ENCODE data around the gene HPCAL4. TPM values are rescaled to one million over a fixed set of nuclear protein-coding genes. Genes with fewer than 3 reads are reported as not detected.

Gene HPCAL4
- 1 to 10 TPM in 2 of 4 donors, under 1 TPM in 2; 0.16 to 1.1 (median 0.95) TPM for total RNA-seq
- under 1 TPM in 1 of 3 donors, not detected in 2; 0.57 TPM for polyA plus RNA-seq

- peaks cover 30 to 62% (median 45%) of the 10 kb centered on the region in 3 donors for H3K27me3 ChIP-seq
- no peak within 1 kb of the TSS for H3K27ac ChIP-seq
- H3K9me3 ChIP-seq, result no peaks in the 10 kb centered on the region
- peak within 1 kb of the TSS in 3 of 4 donors; percentile 26 to 45 (median 45) for H3K4me3 ChIP-seq
- DNase-seq, result peak; percentile 89
- peaks cover 0 to 21% (median 18%) of the 10 kb centered on the region in 4 donors for H3K4me1 ChIP-seq
- 6 to 7% methylated on average over 47 of the region's 47 CpGs for WGBS, 2 donors
- H3K36me3 ChIP-seq, result no peaks in the 10 kb centered on the region
- TF ChIP-seq, protein P1, sequence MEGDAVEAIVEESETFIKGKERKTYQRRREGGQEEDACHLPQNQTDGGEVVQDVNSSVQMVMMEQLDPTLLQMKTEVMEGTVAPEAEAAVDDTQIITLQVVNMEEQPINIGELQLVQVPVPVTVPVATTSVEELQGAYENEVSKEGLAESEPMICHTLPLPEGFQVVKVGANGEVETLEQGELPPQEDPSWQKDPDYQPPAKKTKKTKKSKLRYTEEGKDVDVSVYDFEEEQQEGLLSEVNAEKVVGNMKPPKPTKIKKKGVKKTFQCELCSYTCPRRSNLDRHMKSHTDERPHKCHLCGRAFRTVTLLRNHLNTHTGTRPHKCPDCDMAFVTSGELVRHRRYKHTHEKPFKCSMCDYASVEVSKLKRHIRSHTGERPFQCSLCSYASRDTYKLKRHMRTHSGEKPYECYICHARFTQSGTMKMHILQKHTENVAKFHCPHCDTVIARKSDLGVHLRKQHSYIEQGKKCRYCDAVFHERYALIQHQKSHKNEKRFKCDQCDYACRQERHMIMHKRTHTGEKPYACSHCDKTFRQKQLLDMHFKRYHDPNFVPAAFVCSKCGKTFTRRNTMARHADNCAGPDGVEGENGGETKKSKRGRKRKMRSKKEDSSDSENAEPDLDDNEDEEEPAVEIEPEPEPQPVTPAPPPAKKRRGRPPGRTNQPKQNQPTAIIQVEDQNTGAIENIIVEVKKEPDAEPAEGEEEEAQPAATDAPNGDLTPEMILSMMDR (IDR thresholded peaks at IDR 0.05), result no peak
- TF ChIP-seq POLR2AphosphoS5 (IDR thresholded peaks at IDR 0.05), result peak in 1 of 4 donors; percentile 43
- intact Hi-C loops (cut with DNase I), result no loop called here
Observed at GRCh38 chr1:39691383-39692151, at the start of gene HPCAL4. HPCAL4 (minus strand) TSS chr1:39691433; CDS start chr1:39684603, 6,830 bp downstream.

DNA sequence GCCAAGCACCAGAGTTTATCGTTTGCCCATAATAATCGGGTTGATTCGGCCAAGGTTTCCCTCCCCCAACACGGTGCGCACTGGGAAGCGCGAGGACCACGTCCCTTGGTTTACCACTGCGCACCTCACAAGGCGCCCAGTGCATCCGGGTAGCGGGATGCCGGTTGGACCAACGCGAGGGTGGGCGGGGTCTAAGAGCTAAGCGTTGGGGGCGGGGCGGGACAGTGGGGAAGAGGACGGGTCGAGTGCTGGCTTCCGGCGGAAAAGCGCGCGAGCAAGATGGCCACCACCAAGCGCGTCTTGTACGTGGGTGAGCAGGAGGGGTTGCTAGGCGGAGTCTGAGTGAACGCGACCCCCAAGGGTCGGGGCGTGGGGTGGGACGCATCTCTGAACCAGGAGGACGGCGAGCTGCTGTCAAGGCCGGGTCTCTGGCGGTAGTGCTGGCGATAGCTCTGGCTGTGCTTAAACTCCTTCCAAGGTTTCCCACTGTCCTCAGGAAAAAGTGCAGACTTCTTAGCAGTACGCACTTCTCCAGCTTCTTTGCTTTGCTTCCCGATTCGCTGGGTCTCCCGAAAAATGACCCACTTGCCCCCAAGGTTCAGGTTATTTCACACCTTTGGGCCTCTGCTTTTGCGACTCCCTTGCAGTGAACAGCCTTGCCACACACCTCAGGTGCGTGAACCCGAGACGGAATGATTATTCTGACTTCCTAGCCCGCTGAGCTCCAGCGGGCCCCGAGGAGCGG, 47.6 kb upstream of the HPCAL4 start, which contains the start of gene PPIE:
Gene PPIE, plus strand, starts transcription at position 261 of the 745 bp plus-strand sequence. Its CDS starts 19 bp downstream, at position 280.
- intact Hi-C loops (cut with DNase I), result no loop called here
- peak within 1 kb of the TSS; percentile 68 to 85 (median 74) for H3K27ac ChIP-seq
- peaks cover 0 to 38% (median 22%) of the 10 kb centered on the region in 4 donors for H3K36me3 ChIP-seq
- H3K9me3 ChIP-seq, result no peaks in the 10 kb centered on the region
- peak within 1 kb of the TSS; percentile 62 to 82 (median 70) for H3K4me3 ChIP-seq
- WGBS, 2 donors, result 1 to 2% methylated on average over 52 of the region's 52 CpGs
- peaks cover 0 to 24% (median 14%) of the 10 kb centered on the region in 4 donors for H3K4me1 ChIP-seq
- peak; percentile 96 for DNase-seq
- TF ChIP-seq POLR2AphosphoS5 (IDR thresholded peaks at IDR 0.05), result peak; percentile 65 to 77 (median 70)
- TF ChIP-seq EP300 (IDR thresholded peaks at IDR 0.05), result no peak
- TF ChIP-seq POLR2A (IDR thresholded peaks at IDR 0.05), result no peak
- TF ChIP-seq, protein P1 (IDR thresholded peaks at IDR 0.05), result no peak
- H3K27me3 ChIP-seq, result no peaks in the 10 kb centered on the region

DNA sequence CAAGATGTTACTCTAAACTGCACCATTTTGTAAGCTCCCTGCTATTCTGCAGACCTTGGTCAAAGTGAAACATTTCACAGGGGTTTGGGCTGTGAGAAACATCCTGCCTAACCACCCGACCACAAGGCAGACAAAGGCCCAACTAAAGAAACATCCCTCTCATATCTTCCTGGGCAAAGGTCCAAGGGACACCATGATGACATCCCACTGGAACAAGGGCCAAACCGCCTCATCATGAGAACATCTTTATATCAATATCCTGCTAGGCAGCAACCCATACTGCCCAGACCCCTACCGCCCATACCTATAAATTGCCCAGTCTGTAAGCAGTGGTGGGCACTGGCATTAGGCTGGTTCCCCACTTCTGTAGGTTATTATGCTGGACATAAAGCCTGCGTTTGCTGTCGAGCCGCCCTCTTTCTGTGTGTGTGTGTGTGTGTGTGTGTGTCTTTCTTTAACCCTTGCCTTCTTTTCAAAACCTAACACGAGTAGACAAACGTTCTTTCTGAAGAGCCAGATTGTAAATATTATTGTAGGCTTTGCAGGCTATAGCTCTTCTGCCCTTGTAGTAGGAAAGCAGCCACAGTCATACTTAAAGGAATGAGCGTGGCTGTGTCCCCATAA, 46.4 kb upstream of the HPCAL4 start:
- 82 to 83% methylated on average over 9 of the region's 9 CpGs for WGBS, 2 donors
- intact Hi-C loops (cut with DNase I), result no loop called here
- Histone ChIP-seq H3K36me3 (peaks cover 0 to 26% (median 11%) of the 10 kb centered on the region in 4 donors), H3K4me3 (no peak overlapping the region), H3K9me3 (no peaks in the 10 kb centered on the region), H3K27ac (no peak overlapping the region), H3K4me1 (peaks cover 0 to 30% (median 17%) of the 10 kb centered on the region in 4 donors), H3K27me3 (no peaks in the 10 kb centered on the region)
- TF ChIP-seq POLR2A (IDR thresholded peaks at IDR 0.05), result no peak
- no peak for TF ChIP-seq POLR2AphosphoS5 (IDR thresholded peaks at IDR 0.05)
- no peak for TF ChIP-seq EP300 (IDR thresholded peaks at IDR 0.05)
- TF ChIP-seq, protein P1 (IDR thresholded peaks at IDR 0.05), result no peak
- no peak for DNase-seq

- Histone ChIP-seq H3K27ac (no peak overlapping the region), H3K4me1 (peaks cover 0 to 28% (median 17%) of the 10 kb centered on the region in 4 donors), H3K4me3 (no peak overlapping the region), H3K27me3 (peaks cover 0 to 8% (median 0%) of the 10 kb centered on the region in 3 donors), H3K36me3 (peaks cover 0 to 7% (median 3%) of the 10 kb centered on the region in 4 donors), H3K9me3 (no peaks in the 10 kb centered on the region)
- no peak for DNase-seq
- intact Hi-C loops (cut with DNase I), result no loop called here
- TF ChIP-seq POLR2A (IDR thresholded peaks at IDR 0.05), result no peak
- TF ChIP-seq, protein P1 (IDR thresholded peaks at IDR 0.05), result no peak
- no peak for TF ChIP-seq POLR2AphosphoS5 (IDR thresholded peaks at IDR 0.05)
- TF ChIP-seq EP300 (IDR thresholded peaks at IDR 0.05), result no peak
- 66 to 75% methylated on average over 3 of the region's 3 CpGs for WGBS, 2 donors
Observed at GRCh38 chr1:39735731-39736130, 44.5 kb upstream of the HPCAL4 start.

All from sigmoid colon (tissue), 7 donors.